Measurements from ENCODE around the gene OAT. TPM values are rescaled to one million over a fixed set of nuclear protein-coding genes. Genes with fewer than 3 reads are reported as not detected.

OAT gene
- total RNA-seq, 1 experiment from 2014 or later, result 53.0 TPM

DNA sequence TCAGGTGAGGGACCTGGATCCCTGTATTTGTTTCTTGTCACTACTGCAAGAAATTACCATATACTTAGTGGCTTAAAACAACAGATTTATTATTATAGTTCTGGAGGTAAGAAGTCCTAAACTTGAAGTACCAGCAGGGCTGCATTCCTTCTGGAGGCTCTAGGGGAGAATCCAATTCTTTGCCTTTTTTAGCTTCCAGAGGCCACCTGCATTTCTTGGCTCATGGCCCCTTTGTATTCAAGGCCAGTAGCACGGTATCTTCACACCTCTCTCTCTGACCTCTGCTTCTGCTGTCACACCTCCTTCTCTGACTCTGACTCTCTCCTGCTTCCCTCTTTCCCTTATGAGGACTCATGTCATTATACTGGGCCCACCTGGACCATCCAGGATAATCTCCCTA, 40.7 kb upstream of the OAT start:
- Mint-ChIP-seq H3K27ac (ENCODE audit: unreplicated experiment) (no peak overlapping the region), H3K27me3 (ENCODE audit: unreplicated experiment) (peaks cover 22% of the 10 kb centered on the region), H3K36me3 (ENCODE audit: insufficient read depth, unreplicated experiment) (peaks cover 12% of the 10 kb centered on the region), H3K9me3 (ENCODE audit: low read depth, unreplicated experiment) (no peaks in the 10 kb centered on the region), H3K4me1 (ENCODE audit: low read depth, unreplicated experiment) (peaks cover 32% of the 10 kb centered on the region), H3K4me3 (ENCODE audit: low read depth, unreplicated experiment) (no peak overlapping the region)
- CTCF ChIA-PET, result no interaction called here
- BruUV-seq (replicated peaks), result no TSS peak
- peak; percentile 50 for DNase-seq
- TF ChIP-seq, protein P1, sequence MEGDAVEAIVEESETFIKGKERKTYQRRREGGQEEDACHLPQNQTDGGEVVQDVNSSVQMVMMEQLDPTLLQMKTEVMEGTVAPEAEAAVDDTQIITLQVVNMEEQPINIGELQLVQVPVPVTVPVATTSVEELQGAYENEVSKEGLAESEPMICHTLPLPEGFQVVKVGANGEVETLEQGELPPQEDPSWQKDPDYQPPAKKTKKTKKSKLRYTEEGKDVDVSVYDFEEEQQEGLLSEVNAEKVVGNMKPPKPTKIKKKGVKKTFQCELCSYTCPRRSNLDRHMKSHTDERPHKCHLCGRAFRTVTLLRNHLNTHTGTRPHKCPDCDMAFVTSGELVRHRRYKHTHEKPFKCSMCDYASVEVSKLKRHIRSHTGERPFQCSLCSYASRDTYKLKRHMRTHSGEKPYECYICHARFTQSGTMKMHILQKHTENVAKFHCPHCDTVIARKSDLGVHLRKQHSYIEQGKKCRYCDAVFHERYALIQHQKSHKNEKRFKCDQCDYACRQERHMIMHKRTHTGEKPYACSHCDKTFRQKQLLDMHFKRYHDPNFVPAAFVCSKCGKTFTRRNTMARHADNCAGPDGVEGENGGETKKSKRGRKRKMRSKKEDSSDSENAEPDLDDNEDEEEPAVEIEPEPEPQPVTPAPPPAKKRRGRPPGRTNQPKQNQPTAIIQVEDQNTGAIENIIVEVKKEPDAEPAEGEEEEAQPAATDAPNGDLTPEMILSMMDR (IDR thresholded peaks at IDR 0.05; ENCODE audit: unreplicated experiment), result no peak
- intact Hi-C loops (cut with micrococcal nuclease; ENCODE audit: unreplicated experiment), result no loop called here

DNA sequence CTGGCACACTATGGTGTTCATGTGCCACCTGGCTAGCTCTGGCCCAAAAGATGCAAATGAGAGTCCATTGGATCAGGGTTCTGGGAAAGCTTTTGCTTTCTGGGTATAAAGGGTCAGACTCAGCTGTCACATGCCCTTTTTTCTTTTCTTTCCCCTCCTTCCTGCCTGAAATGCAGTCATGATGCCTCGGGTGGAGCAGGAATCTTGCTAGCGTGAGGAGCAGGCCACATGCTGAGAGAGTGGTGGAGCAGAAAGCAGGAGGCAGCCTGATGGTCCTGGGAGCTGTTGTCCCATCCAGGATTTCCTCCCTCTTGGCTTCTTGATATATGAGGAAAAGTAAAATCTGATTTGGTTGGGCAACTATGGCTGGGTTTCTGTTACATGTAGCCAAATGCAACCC, 40.2 kb upstream of the OAT start:
- Mint-ChIP-seq H3K27ac (ENCODE audit: unreplicated experiment) (no peak overlapping the region), H3K4me3 (ENCODE audit: low read depth, unreplicated experiment) (no peak overlapping the region), H3K4me1 (ENCODE audit: low read depth, unreplicated experiment) (peaks cover 31% of the 10 kb centered on the region), H3K9me3 (ENCODE audit: low read depth, unreplicated experiment) (no peaks in the 10 kb centered on the region), H3K27me3 (ENCODE audit: unreplicated experiment) (peaks cover 27% of the 10 kb centered on the region), H3K36me3 (ENCODE audit: insufficient read depth, unreplicated experiment) (peaks cover 12% of the 10 kb centered on the region)
- no TSS peak for BruUV-seq (replicated peaks)
- CTCF ChIA-PET, result no interaction called here
- intact Hi-C loops (cut with micrococcal nuclease; ENCODE audit: unreplicated experiment), result no loop called here
- DNase-seq, result no peak
- TF ChIP-seq, protein P1 (IDR thresholded peaks at IDR 0.05; ENCODE audit: unreplicated experiment), result no peak

DNA sequence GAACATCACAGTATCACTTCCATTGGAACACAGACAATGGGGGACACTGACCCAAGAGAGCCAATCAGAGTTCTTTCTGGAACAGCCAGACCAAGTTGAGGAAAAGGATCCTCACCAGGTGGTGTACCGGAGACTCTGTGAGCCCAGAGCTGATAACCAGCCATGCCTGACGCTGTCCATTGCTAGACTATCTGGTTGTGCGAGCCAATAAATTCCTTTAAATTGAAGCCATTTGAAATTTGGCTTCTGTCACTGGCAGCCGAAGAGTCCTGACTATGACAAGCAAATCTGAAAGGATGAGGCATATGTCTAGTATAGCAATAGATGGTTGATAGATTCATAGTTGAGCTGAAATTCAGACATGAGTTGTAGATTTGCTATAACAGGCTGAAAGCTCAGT, 39.8 kb upstream of the OAT start:
- Mint-ChIP-seq H3K9me3 (ENCODE audit: low read depth, unreplicated experiment) (no peaks in the 10 kb centered on the region), H3K27ac (ENCODE audit: unreplicated experiment) (no peak overlapping the region), H3K4me3 (ENCODE audit: low read depth, unreplicated experiment) (no peak overlapping the region), H3K36me3 (ENCODE audit: insufficient read depth, unreplicated experiment) (peaks cover 12% of the 10 kb centered on the region), H3K27me3 (ENCODE audit: unreplicated experiment) (peaks cover 31% of the 10 kb centered on the region), H3K4me1 (ENCODE audit: low read depth, unreplicated experiment) (peaks cover 31% of the 10 kb centered on the region)
- BruUV-seq (replicated peaks), result no TSS peak
- no peak for DNase-seq
- intact Hi-C loops (cut with micrococcal nuclease; ENCODE audit: unreplicated experiment), result no loop called here
- CTCF ChIA-PET, result no interaction called here
- TF ChIP-seq, protein P1 (IDR thresholded peaks at IDR 0.05; ENCODE audit: unreplicated experiment), result no peak

DNA sequence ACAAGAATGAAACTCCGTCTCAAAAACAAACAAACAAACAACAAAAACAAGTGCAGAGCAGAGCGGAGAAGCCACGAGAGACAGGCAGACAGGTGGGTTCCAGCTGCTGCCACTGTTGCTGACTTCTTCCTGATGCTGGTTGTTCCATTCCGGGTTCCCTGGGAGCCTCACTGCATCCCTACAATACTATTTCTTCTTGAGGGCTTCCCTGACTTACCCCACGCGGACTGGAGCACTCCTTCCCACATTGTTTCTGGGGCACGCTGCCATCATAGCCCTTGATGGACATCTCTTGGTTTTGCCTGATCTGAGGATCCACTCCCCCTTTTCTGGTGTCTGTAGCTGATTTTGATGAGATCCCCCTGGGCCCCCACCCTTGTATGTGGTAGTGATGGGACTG, 36.7 kb upstream of the OAT start:
- H3K9me3 Mint-ChIP-seq (ENCODE audit: low read depth, unreplicated experiment), result no peaks in the 10 kb centered on the region
- TF ChIP-seq, protein P1 (IDR thresholded peaks at IDR 0.05; ENCODE audit: unreplicated experiment), result no peak
- H3K27me3 Mint-ChIP-seq (ENCODE audit: unreplicated experiment), result peaks cover 52% of the 10 kb centered on the region
- no peaks in the 10 kb centered on the region for H3K36me3 Mint-ChIP-seq (ENCODE audit: insufficient read depth, unreplicated experiment)
- H3K4me1 Mint-ChIP-seq (ENCODE audit: low read depth, unreplicated experiment), result peaks cover 23% of the 10 kb centered on the region
- no TSS peak for BruUV-seq (replicated peaks)
- intact Hi-C loops (cut with micrococcal nuclease; ENCODE audit: unreplicated experiment), result no loop called here
- H3K4me3 Mint-ChIP-seq (ENCODE audit: low read depth, unreplicated experiment), result no peak overlapping the region
- CTCF ChIA-PET, result interaction anchor here (0.6 kb wide), 1 partner anchor 308 kb away, joined by 3 read pairs; no protein-coding TSS in a partner anchor
- no peak for DNase-seq
- H3K27ac Mint-ChIP-seq (ENCODE audit: unreplicated experiment), result no peak overlapping the region
